K562 (cell line): Measurements from ENCODE around the gene ABCC5. TPM values are rescaled to one million over a fixed set of nuclear protein-coding genes. Genes with fewer than 3 reads are reported as not detected.

Source experiments
- ATAC-seq: fragments of 200-7000 bp; cut with Tn5 transposase; 3 replicates; pipeline ENCODE4 v1.9.1; 2020; ENCODE audit warnings: moderate library complexity
- BruUV-seq: library from RNA; stranded (reverse); fragments of 400-500 nt; replicated peaks from 2 replicates; lab custom pipeline; 2021; lab: Mats Ljungman, UMichigan
- CTCF ChIA-PET: fragments of 300-600 bp; formaldehyde crosslinking; extraction: SDS; loops from one replicate; lab custom pipeline; 2021; ENCODE audit warnings: low intra/inter-chr PET ratio; lab: Yijun Ruan, JAX
- POLR2A ChIA-PET: fragments of 300-600, 350-650 bp; sonication (Branson Sonifier 250); formaldehyde crosslinking; extraction: SDS; loops from one replicate; lab custom pipeline; 2021; ENCODE audit warnings: antibody characterized with exemption, inconsistent platforms; lab: Yijun Ruan, JAX
- DNase-seq, 4 experiments: peaks; one replicate each; pipeline versions ENCODE4 v3.0.0 to v3.0.0-alpha.2; 2011 to 2018; ENCODE audit warnings: low spot score in 3 of 4, mixed read lengths in 3 of 4; ENCODE audit errors: extremely low read depth in 1 of 4
- FAIRE-seq: peaks from 2 replicates; lab custom pipeline; 2011; peaks lifted over from hg19 to GRCh38; lab: Jason Lieb, UNC
- H2AFZ ChIP-seq: 2 replicates; pipeline ENCODE4 v1.6.0; 2011; ENCODE audit warnings: low read depth, low read length, control low read depth, inconsistent platforms
- H3K27ac ChIP-seq: fragments of 200-600 bp; 3 replicates; pipeline ENCODE4 v1.8.0; 2011; ENCODE audit warnings: low read depth, mild to moderate bottlenecking, control low read depth, inconsistent platforms, low read length, moderate library complexity, mixed read lengths; ENCODE audit errors: extremely low read depth
- H3K27me3 ChIP-seq, 2 experiments: fragments of 300-600 bp in 1 of 2; 2 replicates in 1 of 2; 3 replicates in 1 of 2; pipeline versions ENCODE4 v1.6.0 to v1.8.0; 2011; ENCODE audit warnings: inconsistent platforms in 2 of 2, low read length in 2 of 2, mild to moderate bottlenecking in 1 of 2, mixed read lengths in 1 of 2, moderate library complexity in 1 of 2; ENCODE audit not compliant: control insufficient read depth in 2 of 2, insufficient read depth in 2 of 2
- H3K36me3 ChIP-seq: fragments of 300-600 bp; 3 replicates; pipeline ENCODE4 v1.8.0; 2011; ENCODE audit warnings: mild to moderate bottlenecking, low read length, inconsistent platforms; ENCODE audit not compliant: control insufficient read depth, insufficient read depth
- H3K4me1 ChIP-seq, 2 experiments: fragments of 200-600 bp in 1 of 2; replicated peaks in 1 of 2; 2 replicates in 1 of 2; 3 replicates in 1 of 2; pipeline versions ENCODE4 v1.5.1 to v1.8.0; 2011; ENCODE audit warnings: inconsistent platforms in 2 of 2, low read length in 2 of 2, mild to moderate bottlenecking in 1 of 2, mixed read lengths in 1 of 2, moderate library complexity in 1 of 2; ENCODE audit not compliant: control insufficient read depth in 2 of 2, insufficient read depth in 2 of 2
- H3K4me2 ChIP-seq: 2 replicates; pipeline ENCODE4 v1.6.1; 2011; ENCODE audit warnings: low read length, control low read depth, inconsistent platforms, mixed read lengths; ENCODE audit not compliant: insufficient read depth
- H3K4me3 ChIP-seq: fragments of 200-600 bp; sonication (generic), shearing (Covaris generic); 2 replicates; pipeline ENCODE4 v1.5.1; 2016; ENCODE audit warnings: control low read depth, inconsistent platforms
- H3K79me2 ChIP-seq: fragments of 200-600 bp; 3 replicates; pipeline ENCODE4 v1.8.0; 2011; ENCODE audit warnings: low read length, inconsistent platforms; ENCODE audit not compliant: control insufficient read depth, insufficient read depth
- H3K9ac ChIP-seq, 2 experiments: 2 replicates each; pipeline versions ENCODE4 v1.6.0 to v1.6.1; 2011; ENCODE audit warnings: low read depth in 2 of 2, low read length in 2 of 2, control low read depth in 1 of 2, inconsistent platforms in 1 of 2, mild to moderate bottlenecking in 1 of 2, mixed read lengths in 1 of 2; ENCODE audit not compliant: insufficient read depth in 1 of 2
- H3K9me1 ChIP-seq: one replicate; pipeline ENCODE4 v1.6.0; 2011; ENCODE audit warnings: inconsistent platforms, mild to moderate bottlenecking, low read length, moderate library complexity; ENCODE audit not compliant: control insufficient read depth, insufficient read depth
- H3K9me3 ChIP-seq: replicated peaks from 2 replicates; pipeline ENCODE4 v1.5.1; 2011; ENCODE audit warnings: low read depth, low read length, inconsistent platforms; ENCODE audit not compliant: control insufficient read depth, insufficient read depth
- H4K20me1 ChIP-seq: replicated peaks from 2 replicates; pipeline ENCODE4 v1.6.1; 2011; ENCODE audit warnings: low read length, inconsistent platforms, mixed read lengths; ENCODE audit not compliant: control insufficient read depth, insufficient read depth
- CEBPZ ChIP-seq: fragments of 150-350 bp; IDR thresholded peaks from 2 replicates; pipeline ENCODE4 v1.6.1; 2014; ENCODE audit warnings: low read depth, mild to moderate bottlenecking, low read length, borderline replicate concordance
- ELF2 ChIP-seq: fragments of 250-450 bp; sonication (Bioruptor Pico); IDR thresholded peaks from 2 replicates; pipeline ENCODE4 v1.5.0; 2021; ENCODE audit warnings: mild to moderate bottlenecking
- GTF2E2 ChIP-seq: fragments of 200-800 bp; sonication (Bioruptor generic); IDR thresholded peaks from 2 replicates; pipeline ENCODE4 v1.6.1; 2016; ENCODE audit warnings: missing genetic modification characterization, missing compliant biosample characterization
- HDAC8 ChIP-seq: fragments of 450-650 bp; IDR thresholded peaks from 2 replicates; pipeline ENCODE4 v1.6.1; 2016; ENCODE audit warnings: mild to moderate bottlenecking, missing genetic modification characterization, moderate library complexity, missing compliant biosample characterization
- HDGF ChIP-seq: fragments of 450-650 bp; IDR thresholded peaks from 2 replicates; pipeline ENCODE4 v1.6.1; 2016
- KAT7 ChIP-seq: sonication (generic); formaldehyde crosslinking; IDR thresholded peaks from 2 replicates; pipeline ENCODE4 v1.8.0; 2022; ENCODE audit warnings: missing genetic modification reagents, mild to moderate bottlenecking, borderline replicate concordance
- NBN ChIP-seq: fragments of 450-650 bp; IDR thresholded peaks from 2 replicates; pipeline ENCODE4 v1.6.1; 2016; ENCODE audit warnings: low read depth, mild to moderate bottlenecking
- PHF21A ChIP-seq: fragments of 450-650 bp; IDR thresholded peaks from 2 replicates; pipeline ENCODE4 v1.6.1; 2017; ENCODE audit warnings: low read depth, borderline replicate concordance
- POLR2B ChIP-seq: fragments of 450-650 bp; IDR thresholded peaks from 2 replicates; pipeline ENCODE4 v1.6.1; 2018; ENCODE audit warnings: low read depth; ENCODE audit not compliant: partially characterized antibody
- POLR2H ChIP-seq: IDR thresholded peaks from 2 replicates; pipeline ENCODE4 v1.6.1; 2016; ENCODE audit warnings: missing genetic modification characterization, low read depth, mild to moderate bottlenecking, control low read depth, missing compliant biosample characterization, moderate library complexity
- RBM34 ChIP-seq: fragments of 200-400 bp; formaldehyde crosslinking; IDR thresholded peaks from 2 replicates; pipeline ENCODE4 v1.6.1; 2018; ENCODE audit warnings: low read length, borderline replicate concordance; ENCODE audit not compliant: insufficient read depth
- RUNX1 ChIP-seq: sonication (generic); IDR thresholded peaks from 2 replicates; pipeline ENCODE4 v1.6.1; 2016; ENCODE audit warnings: antibody characterized with exemption, low read depth
- SOX6 ChIP-seq: fragments of 450-650 bp; IDR thresholded peaks from 2 replicates; pipeline ENCODE4 v1.6.1; 2014; ENCODE audit warnings: mild to moderate bottlenecking
- THAP7 ChIP-seq: fragments of 250-450 bp; sonication (Bioruptor Pico); IDR thresholded peaks from 2 replicates; pipeline ENCODE4 v1.5.0; 2021
- TSC22D4 ChIP-seq: fragments of 450-650 bp; IDR thresholded peaks from 2 replicates; pipeline ENCODE4 v1.6.1; 2016; ENCODE audit warnings: missing genetic modification characterization, missing biosample characterization, control low read depth
- U2AF2 ChIP-seq: fragments of 200-400 bp; formaldehyde crosslinking; optimal IDR thresholded peaks from 2 replicates; pipeline ENCODE3; 2017; ENCODE audit warnings: low read depth, mild to moderate bottlenecking, low read length
- ZNF140 ChIP-seq: fragments of 250-450 bp; sonication (Bioruptor Pico); IDR thresholded peaks from 2 replicates; pipeline ENCODE4 v1.8.0; 2021; ENCODE audit warnings: moderate library complexity, mild to moderate bottlenecking, inconsistent platforms
- ZNF639 ChIP-seq, 2 experiments: fragments of 200-800 bp in 1 of 2; sonication (Bioruptor generic) in 1 of 2; sonication (generic) in 1 of 2; formaldehyde crosslinking in 1 of 2; IDR thresholded peaks in 1 of 2; conservative IDR thresholded peaks in 1 of 2; 2 replicates each; pipeline versions ENCODE4 v1.5.0 to v1.6.1; 2016 to 2020; ENCODE audit warnings: missing compliant biosample characterization in 1 of 2, missing genetic modification characterization in 1 of 2, missing genetic modification reagents in 1 of 2
- WGBS: fragments of 100-300 bp; shearing (Covaris generic); methylation state at CpG from one replicate; pipeline ENCODE4 v1.1.6; 2016; ENCODE audit warnings: low coverage, mixed read lengths; ENCODE audit not compliant: insufficient coverage; ENCODE audit errors: missing lambda C conversion rate; 5-methylcytosine and 5-hydroxymethylcytosine counted together
- in situ Hi-C: fragments of 300-500 bp; cut with MboI; formaldehyde crosslinking; loops from 4 replicates; pipeline ENCODE4 v1.15.0; 2018; ENCODE audit warnings: inconsistent platforms, mixed read lengths
- intact Hi-C: fragments of 100-400 bp; cut with micrococcal nuclease; formaldehyde crosslinking; loops from 2 replicates; pipeline ENCODE4 v1.14.2; 2022
- polyA plus RNA-seq, 8 experiments: library from polyadenylated mRNA; depleted of rRNA in 4 of 8; stranded (reverse) in 5 of 8; unstranded in 3 of 8; fragments of >200 nt; fragmentation: Nextera tagmentation in 2 of 8; fragmentation: Illumina TruSeq in 1 of 8; extraction: Ambion mirVana in 2 of 8; extraction: Trizol in 1 of 8; gene quantifications; 2 replicates each; pipeline versions ENCODE4 v1.2.1 to v1.2.3, GENCODE V29; 2011 to 2014; ENCODE audit warnings: inconsistent platforms in 1 of 8, missing spikeins in 1 of 8
- total RNA-seq, 7 experiments: library from RNA; depleted of rRNA in 6 of 7; stranded (reverse); fragments of >200 nt in 6 of 7; fragmentation: Illumina TruSeq in 2 of 7; extraction: Trizol in 2 of 7; gene quantifications; 2 replicates each; pipeline versions ENCODE4 v1.2.1 to v1.2.3, GENCODE V29; 2011 to 2021; ENCODE audit warnings: low replicate concordance in 1 of 7

Gene ABCC5
- total and polyA plus RNA-seq, 9 of the 15 experiments (the other 6 are each of a cell fraction or from before 2014, with no cell fraction given) = 22.0 to 53.0 (median 41.9) TPM

- ATAC-seq = peak; percentile 99
- peak overlapping the region; percentile 61; the same call in 2 of the 3 replicates for H3K27ac ChIP-seq
- no peaks in the 10 kb centered on the region for H3K9me1 ChIP-seq
- WGBS = 20% methylated on average over 16 of the region's 16 CpGs
- CTCF ChIA-PET = no interaction called here
- peaks cover 70% of the 10 kb centered on the region for H3K36me3 ChIP-seq
- BruUV-seq = no TSS peak
- H3K4me1 ChIP-seq = peaks cover 10 to 15% of the 10 kb centered on the region in 2 experiments; a peak in 4 of 5 replicates
- H3K27me3 ChIP-seq = no peaks in the 10 kb centered on the region
- 0 out of 2 replicates have a peak overlapping the region, but pooled peaks have one; percentile 20 for H2AFZ ChIP-seq
- in situ Hi-C loops (no loop called here), intact Hi-C loops (no loop called here)
- FAIRE-seq = peak; percentile 96
- no peak overlapping the region for H3K4me3 ChIP-seq
- H3K9ac ChIP-seq = peak overlapping the region; percentile 8 to 21; a peak in 2 of 4 replicates
- POLR2A ChIA-PET = interaction anchor here (0.6 to 1.9 kb wide), 8 partner anchors 9 to 425 kb away, joined by 3 to 12 read pairs (median 4); no protein-coding TSS in a partner anchor
- 0 out of 3 replicates have a peak, but pooled peaks cover 10% of the 10 kb centered on the region for H3K79me2 ChIP-seq
- H3K4me2 ChIP-seq = peak overlapping the region; percentile 57
- no peaks in the 10 kb centered on the region for H3K9me3 ChIP-seq
- peak; percentile 59 to 86 (median 72) for DNase-seq
- no peaks in the 10 kb centered on the region for H4K20me1 ChIP-seq
- TF ChIP-seq ZNF140 = no peak
- TF ChIP-seq RUNX1 = no peak
- no peak for TF ChIP-seq PHF21A
- TF ChIP-seq ELF2 = no peak
- TF ChIP-seq TSC22D4 (tag) = no peak
- TF ChIP-seq CEBPZ = no peak
- TF ChIP-seq SOX6 = peak; percentile 90
- no peak for TF ChIP-seq KAT7
- TF ChIP-seq RBM34 = no peak
- TF ChIP-seq HDGF = 0 out of 2 replicates have a peak, but pooled peaks have one; percentile 31
- peak in 1 of 2 experiments; percentile 78; a peak in 2 of 4 replicates for TF ChIP-seq ZNF639 (CRISPR knock-in tag; conservative IDR thresholded peaks at IDR 0.05 in 1 of 2, IDR thresholded peaks at IDR 0.05 in 1 of 2)
- peak; percentile 90 for TF ChIP-seq NBN
- TF ChIP-seq U2AF2 = no peak
- TF ChIP-seq POLR2B = no peak
- TF ChIP-seq THAP7 = no peak
- no peak for TF ChIP-seq POLR2H (tag)
- TF ChIP-seq GTF2E2 (tag) = no peak
- TF ChIP-seq HDAC8 (tag) = no peak
These were observed 29.4 kb downstream of the ABCC5 start for GRCh38 chr3:183988216-183988790.
